GM10847 (cell line): ENCODE results near the gene TOPAZ1.

Experiments used
- POLR2A ChIP-seq: IDR thresholded peaks from 2 replicates; pipeline ENCODE4 v1.6.1; 2011; ENCODE audit not compliant: insufficient read length; ENCODE audit errors: extremely low read depth

TOPAZ1 gene

DNA sequence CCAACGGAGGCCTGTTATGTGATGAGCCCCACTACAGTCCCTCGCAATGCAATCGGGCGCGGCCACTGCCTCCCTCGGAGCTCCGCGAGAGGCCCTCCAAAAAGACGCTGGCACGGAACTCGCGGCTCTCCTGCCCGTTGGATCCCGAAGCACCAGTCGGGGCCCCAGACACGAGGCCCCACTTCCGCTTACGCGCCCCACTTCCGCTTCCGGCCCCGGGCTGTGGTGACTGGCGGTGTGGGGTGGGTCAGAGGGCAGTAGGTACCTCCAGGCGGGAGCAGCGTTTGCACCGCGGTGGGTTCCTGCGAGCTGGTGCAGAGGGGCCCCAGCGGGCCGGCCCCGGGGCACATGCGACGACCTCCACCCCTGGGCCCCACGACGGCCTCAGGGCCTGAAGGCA lies at the start of gene TOPAZ1:
TOPAZ1 (plus strand) TSS at position 181 of the 400 bp plus-strand sequence; CDS start at position 349, 168 bp downstream.
- no peak for TF ChIP-seq POLR2A

- no peak for TF ChIP-seq POLR2A
Measured at GRCh38 chr3:44198284-44199269, 43.1 kb upstream of the TOPAZ1 start.

- no peak for TF ChIP-seq POLR2A
Measured at GRCh38 chr3:44206261-44206660, 35.4 kb upstream of the TOPAZ1 start.

GRCh38 chr3:44206862-44207652 lies 34.6 kb upstream of the TOPAZ1 start:
- TF ChIP-seq POLR2A: no peak

DNA sequence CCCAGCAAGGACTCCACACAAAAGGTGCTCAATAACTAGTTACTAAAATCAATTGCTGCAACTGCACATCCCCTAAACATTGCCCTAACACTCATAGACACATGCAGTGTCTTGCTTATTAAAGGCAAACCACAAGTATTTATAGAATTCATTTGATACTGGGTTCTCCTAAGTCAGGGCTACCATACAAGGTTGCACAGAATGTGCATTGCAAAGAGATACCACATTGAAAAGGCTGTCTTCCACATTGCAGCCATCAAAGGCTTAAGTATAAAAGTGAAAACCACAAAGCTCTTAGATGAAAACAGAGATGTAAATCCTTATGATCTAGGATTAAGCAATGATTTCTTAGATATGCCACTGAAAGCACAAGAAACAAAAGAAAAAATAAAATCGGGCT lies 33.6 kb upstream of the TOPAZ1 start:
- no peak for TF ChIP-seq POLR2A

- no peak for TF ChIP-seq POLR2A
Measured at GRCh38 chr3:44208568-44208967, 33.1 kb upstream of the TOPAZ1 start.

GRCh38 chr3:44210967-44211366 lies 30.7 kb upstream of the TOPAZ1 start:
- no peak for TF ChIP-seq POLR2A

DNA sequence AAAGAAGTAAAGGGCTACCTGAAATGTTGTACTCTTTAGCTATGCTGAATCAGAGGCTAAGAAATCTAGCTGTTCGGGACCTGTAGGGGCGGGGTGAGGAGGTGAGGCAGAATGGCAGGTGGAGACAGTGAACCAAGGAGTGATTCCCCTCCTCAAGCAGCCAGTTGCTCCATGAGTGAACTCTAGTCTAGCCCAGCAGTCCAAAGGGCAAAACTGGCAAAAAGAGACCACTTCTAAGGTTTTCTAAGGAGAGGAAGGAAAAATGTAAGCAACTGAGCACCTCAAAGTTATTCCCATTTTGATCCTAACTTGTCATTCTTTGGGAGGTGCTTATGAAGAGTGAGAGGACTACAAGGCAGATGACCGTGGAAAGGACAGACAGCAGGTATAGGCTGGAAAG lies 19.3 kb upstream of the TOPAZ1 start:
- no peak for TF ChIP-seq POLR2A

- no peak for TF ChIP-seq POLR2A
Measured at GRCh38 chr3:44223299-44223698, 18.4 kb upstream of the TOPAZ1 start.

- no peak for TF ChIP-seq POLR2A
Measured at GRCh38 chr3:44224131-44224530, 17.6 kb upstream of the TOPAZ1 start.

DNA sequence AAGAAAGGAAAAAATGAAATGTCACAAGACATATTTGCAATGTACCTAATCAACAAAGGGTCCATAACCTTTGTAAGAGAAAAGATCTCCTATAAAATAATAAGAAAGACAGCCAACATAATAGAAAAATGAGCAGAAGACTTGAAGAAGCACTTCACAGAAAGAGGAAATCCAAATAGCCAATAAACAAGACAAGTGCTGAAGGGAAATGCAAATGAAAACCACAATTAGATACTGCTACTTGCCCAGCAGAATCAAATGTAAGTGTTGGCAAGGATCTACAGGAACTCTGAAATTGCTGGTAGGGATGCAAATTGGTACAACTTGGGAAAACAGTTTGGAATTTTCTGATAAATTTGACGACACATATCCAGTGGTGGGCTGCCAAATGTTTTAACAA lies 15.1 kb upstream of the TOPAZ1 start:
- no peak for TF ChIP-seq POLR2A

GRCh38 chr3:44227632-44228031 lies 14.1 kb upstream of the TOPAZ1 start:
- TF ChIP-seq POLR2A: no peak

GRCh38 chr3:44228900-44229299 lies 12.8 kb upstream of the TOPAZ1 start:
- TF ChIP-seq POLR2A: no peak

- TF ChIP-seq POLR2A: no peak
Measured at GRCh38 chr3:44232407-44232806, 9.3 kb upstream of the TOPAZ1 start.

DNA sequence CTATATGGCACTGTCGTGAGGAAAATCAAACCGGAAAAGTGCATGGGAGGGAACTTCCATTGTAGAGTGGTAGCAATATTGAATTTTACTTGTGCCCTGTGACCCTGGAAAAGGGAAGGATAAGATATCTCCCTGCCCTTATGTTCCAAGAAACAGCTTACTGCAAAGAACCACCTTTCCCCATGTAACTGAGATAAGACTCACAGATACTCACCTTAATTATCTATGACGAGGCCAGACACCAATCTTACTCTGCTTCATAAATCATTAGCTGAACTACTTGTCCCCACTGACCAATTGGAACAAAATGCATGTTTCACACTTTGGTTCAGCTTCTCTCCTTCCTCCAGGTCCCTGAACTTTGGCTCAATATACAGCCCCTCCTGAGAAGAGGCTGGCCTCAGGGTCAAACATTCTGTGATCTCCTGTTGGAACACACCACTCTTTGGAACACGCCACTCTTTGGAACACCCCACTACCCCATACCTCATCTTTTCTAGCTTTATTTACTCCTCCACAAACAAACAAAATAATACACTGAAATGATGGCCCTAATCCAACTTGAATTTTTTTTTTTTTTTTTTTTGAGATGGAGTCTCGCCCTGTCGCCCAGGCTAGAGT lies 6.9 kb upstream of the TOPAZ1 start:
- no peak for TF ChIP-seq POLR2A
